ENCODE results near the gene USP7. TPM values are rescaled to one million over a fixed set of nuclear protein-coding genes. Genes with fewer than 3 reads are reported as not detected.

Gene USP7
- total and polyA plus RNA-seq, 4 experiments from 2014 or later, result 4.8 to 206 (median 106) TPM

- no peaks in the 10 kb centered on the region for H3K27me3 ChIP-seq (ENCODE audit: insufficient read depth, low read length)
- Mint-ChIP-seq H3K4me3 (no peak overlapping the region), H3K9me3 (no peaks in the 10 kb centered on the region), H3K36me3 (peaks cover 19 to 57% of the 10 kb centered on the region in 2 donors), H3K27me3 (no peaks in the 10 kb centered on the region), H3K4me1 (peaks cover 14 to 39% (median 28%) of the 10 kb centered on the region in 4 donors), H3K27ac (peak overlapping the region in 5 of 7 donors; percentile 28 to 94 (median 72))
- no peaks in the 10 kb centered on the region for H3K9me3 ChIP-seq (ENCODE audit: control insufficient read depth in 1 of 2, low read length in 2 of 2)
- DNase-seq, result no peak
- peaks cover 11% of the 10 kb centered on the region for H3K4me1 ChIP-seq (ENCODE audit: insufficient read depth, low read length)
- no peak overlapping the region for H3K4me3 ChIP-seq (ENCODE audit: low read length in 2 of 2)
- H3K36me3 ChIP-seq (ENCODE audit: insufficient read depth, low read length), result peaks cover 21% of the 10 kb centered on the region
- ChIA-PET POLR2A (ENCODE audit: partially characterized antibody) (no interaction called here), CTCF (ENCODE audit: partially characterized antibody) (interaction anchor here (0.6 to 1.6 kb wide), 2 partner anchors 31 to 260 kb away, joined by 4 to 10 read pairs; no protein-coding TSS in a partner anchor)
- no peak overlapping the region for H3K27ac ChIP-seq (ENCODE audit: low read depth, low read length)
- intact Hi-C loops (cut with micrococcal nuclease), result no loop called here
These were observed 114.2 kb downstream of the USP7 start for GRCh38 chr16:8849411-8850011.

GRCh38 chr16:8848939-8849391 lies 114.7 kb downstream of the USP7 start:
- no peak overlapping the region for H3K4me3 ChIP-seq (ENCODE audit: low read length in 2 of 2)
- Mint-ChIP-seq H3K4me3 (no peak overlapping the region), H3K27me3 (no peaks in the 10 kb centered on the region), H3K9me3 (no peaks in the 10 kb centered on the region), H3K27ac (peak overlapping the region in 4 of 7 donors; percentile 28 to 77 (median 44)), H3K4me1 (peaks cover 14 to 45% (median 29%) of the 10 kb centered on the region in 4 donors), H3K36me3 (peaks cover 19 to 53% of the 10 kb centered on the region in 2 donors)
- intact Hi-C loops (cut with micrococcal nuclease), result no loop called here
- H3K36me3 ChIP-seq (ENCODE audit: insufficient read depth, low read length), result peaks cover 21% of the 10 kb centered on the region
- H3K27me3 ChIP-seq (ENCODE audit: insufficient read depth, low read length), result no peaks in the 10 kb centered on the region
- H3K4me1 ChIP-seq (ENCODE audit: insufficient read depth, low read length), result peaks cover 11% of the 10 kb centered on the region
- CTCF ChIA-PET (ENCODE audit: partially characterized antibody), result no interaction called here
- no peak for DNase-seq
- no peaks in the 10 kb centered on the region for H3K9me3 ChIP-seq (ENCODE audit: control insufficient read depth in 1 of 2, low read length in 2 of 2)
- POLR2A ChIA-PET (ENCODE audit: partially characterized antibody), result no interaction called here
- H3K27ac ChIP-seq (ENCODE audit: low read depth, low read length), result no peak overlapping the region

GRCh38 chr16:8848231-8848938 lies 115.3 kb downstream of the USP7 start:
- H3K4me3 Mint-ChIP-seq, result no peak overlapping the region
- H3K9me3 Mint-ChIP-seq, result no peaks in the 10 kb centered on the region
- Histone ChIP-seq H3K36me3 (ENCODE audit: insufficient read depth, low read length) (peaks cover 21% of the 10 kb centered on the region), H3K9me3 (ENCODE audit: control insufficient read depth in 1 of 2, low read length in 2 of 2) (no peaks in the 10 kb centered on the region), H3K27ac (ENCODE audit: low read depth, low read length) (no peak overlapping the region), H3K4me1 (ENCODE audit: insufficient read depth, low read length) (peaks cover 11% of the 10 kb centered on the region), H3K27me3 (ENCODE audit: insufficient read depth, low read length) (no peaks in the 10 kb centered on the region), H3K4me3 (ENCODE audit: low read length in 2 of 2) (no peak overlapping the region)
- ChIA-PET CTCF (ENCODE audit: partially characterized antibody) (no interaction called here), POLR2A (ENCODE audit: partially characterized antibody) (no interaction called here)
- intact Hi-C loops (cut with micrococcal nuclease), result no loop called here
- DNase-seq, result no peak
- H3K27ac Mint-ChIP-seq, result peak overlapping the region in 1 of 7 donors; percentile 75
- H3K27me3 Mint-ChIP-seq, result no peaks in the 10 kb centered on the region
- H3K36me3 Mint-ChIP-seq, result peaks cover 15 to 51% of the 10 kb centered on the region in 2 donors
- peaks cover 12 to 51% (median 28%) of the 10 kb centered on the region in 4 donors for H3K4me1 Mint-ChIP-seq

- no peaks in the 10 kb centered on the region for H3K27me3 ChIP-seq (ENCODE audit: insufficient read depth, low read length)
- H3K4me3 ChIP-seq (ENCODE audit: low read length in 2 of 2), result no peak overlapping the region
- Mint-ChIP-seq H3K4me1 (peaks cover 11 to 53% (median 27%) of the 10 kb centered on the region in 4 donors), H3K27me3 (no peaks in the 10 kb centered on the region), H3K27ac (peak overlapping the region in 1 of 7 donors; percentile 27), H3K36me3 (peaks cover 14 to 46% of the 10 kb centered on the region in 2 donors), H3K4me3 (no peak overlapping the region), H3K9me3 (no peaks in the 10 kb centered on the region)
- intact Hi-C loops (cut with micrococcal nuclease), result no loop called here
- no peaks in the 10 kb centered on the region for H3K9me3 ChIP-seq (ENCODE audit: control insufficient read depth in 1 of 2, low read length in 2 of 2)
- H3K4me1 ChIP-seq (ENCODE audit: insufficient read depth, low read length), result peaks cover 8% of the 10 kb centered on the region
- no peak for DNase-seq
- CTCF ChIA-PET (ENCODE audit: partially characterized antibody), result no interaction called here
- peaks cover 21% of the 10 kb centered on the region for H3K36me3 ChIP-seq (ENCODE audit: insufficient read depth, low read length)
- POLR2A ChIA-PET (ENCODE audit: partially characterized antibody), result no interaction called here
- H3K27ac ChIP-seq (ENCODE audit: low read depth, low read length), result no peak overlapping the region
These were observed 116.1 kb downstream of the USP7 start for GRCh38 chr16:8847623-8848022.

GRCh38 chr16:8847145-8847544 lies 116.6 kb downstream of the USP7 start:
- no peaks in the 10 kb centered on the region for H3K9me3 Mint-ChIP-seq
- Histone ChIP-seq H3K36me3 (ENCODE audit: insufficient read depth, low read length) (peaks cover 21% of the 10 kb centered on the region), H3K9me3 (ENCODE audit: control insufficient read depth in 1 of 2, low read length in 2 of 2) (no peaks in the 10 kb centered on the region), H3K4me1 (ENCODE audit: insufficient read depth, low read length) (peaks cover 7% of the 10 kb centered on the region), H3K4me3 (ENCODE audit: low read length in 2 of 2) (no peak overlapping the region), H3K27ac (ENCODE audit: low read depth, low read length) (no peak overlapping the region), H3K27me3 (ENCODE audit: insufficient read depth, low read length) (no peaks in the 10 kb centered on the region)
- no peak overlapping the region for H3K4me3 Mint-ChIP-seq
- ChIA-PET CTCF (ENCODE audit: partially characterized antibody) (no interaction called here), POLR2A (ENCODE audit: partially characterized antibody) (no interaction called here)
- H3K27me3 Mint-ChIP-seq, result no peaks in the 10 kb centered on the region
- peaks cover 15 to 56% (median 31%) of the 10 kb centered on the region in 4 donors for H3K4me1 Mint-ChIP-seq
- peak overlapping the region in 3 of 7 donors; percentile 27 to 59 (median 44) for H3K27ac Mint-ChIP-seq
- H3K36me3 Mint-ChIP-seq, result peaks cover 14 to 49% of the 10 kb centered on the region in 2 donors
- intact Hi-C loops (cut with micrococcal nuclease), result no loop called here
- no peak for DNase-seq

- ChIA-PET POLR2A (ENCODE audit: partially characterized antibody) (no interaction called here), CTCF (ENCODE audit: partially characterized antibody) (no interaction called here)
- Mint-ChIP-seq H3K36me3 (peaks cover 14 to 46% of the 10 kb centered on the region in 2 donors), H3K27me3 (no peaks in the 10 kb centered on the region), H3K9me3 (peaks cover 0 to 2% (median 0%) of the 10 kb centered on the region in 8 donors), H3K4me1 (peaks cover 17 to 60% (median 32%) of the 10 kb centered on the region in 4 donors), H3K27ac (no peak overlapping the region), H3K4me3 (peak overlapping the region in 1 of 8 donors; percentile 29)
- intact Hi-C loops (cut with micrococcal nuclease), result no loop called here
- H3K4me3 ChIP-seq (ENCODE audit: low read length in 2 of 2), result no peak overlapping the region
- H3K36me3 ChIP-seq (ENCODE audit: insufficient read depth, low read length), result peaks cover 21% of the 10 kb centered on the region
- H3K4me1 ChIP-seq (ENCODE audit: insufficient read depth, low read length), result peaks cover 7% of the 10 kb centered on the region
- DNase-seq, result no peak
- H3K9me3 ChIP-seq (ENCODE audit: control insufficient read depth in 1 of 2, low read length in 2 of 2), result no peaks in the 10 kb centered on the region
- no peaks in the 10 kb centered on the region for H3K27me3 ChIP-seq (ENCODE audit: insufficient read depth, low read length)
- no peak overlapping the region for H3K27ac ChIP-seq (ENCODE audit: low read depth, low read length)
These were observed 117.2 kb downstream of the USP7 start for GRCh38 chr16:8846401-8846932.

- peaks cover 7% of the 10 kb centered on the region for H3K4me1 ChIP-seq (ENCODE audit: insufficient read depth, low read length)
- H3K27me3 Mint-ChIP-seq, result no peaks in the 10 kb centered on the region
- peaks cover 17 to 55% (median 30%) of the 10 kb centered on the region in 4 donors for H3K4me1 Mint-ChIP-seq
- no peaks in the 10 kb centered on the region for H3K27me3 ChIP-seq (ENCODE audit: insufficient read depth, low read length)
- no peak overlapping the region for H3K4me3 ChIP-seq (ENCODE audit: low read length in 2 of 2)
- H3K9me3 ChIP-seq (ENCODE audit: control insufficient read depth in 1 of 2, low read length in 2 of 2), result no peaks in the 10 kb centered on the region
- peaks cover 0 to 2% (median 0%) of the 10 kb centered on the region in 8 donors for H3K9me3 Mint-ChIP-seq
- intact Hi-C loops (cut with micrococcal nuclease), result no loop called here
- DNase-seq, result no peak
- ChIA-PET CTCF (ENCODE audit: partially characterized antibody) (no interaction called here), POLR2A (ENCODE audit: partially characterized antibody) (interaction anchor here (0.6 kb wide), 1 partner anchor 14 kb away, joined by 3 read pairs; no protein-coding TSS in a partner anchor)
- peaks cover 21% of the 10 kb centered on the region for H3K36me3 ChIP-seq (ENCODE audit: insufficient read depth, low read length)
- H3K36me3 Mint-ChIP-seq, result peaks cover 14 to 42% of the 10 kb centered on the region in 2 donors
- H3K27ac ChIP-seq (ENCODE audit: low read depth, low read length), result no peak overlapping the region
- no peak overlapping the region for H3K4me3 Mint-ChIP-seq
- peak overlapping the region in 1 of 7 donors; percentile 61 for H3K27ac Mint-ChIP-seq
These were observed 117.9 kb downstream of the USP7 start for GRCh38 chr16:8845699-8846298.
